ENCODE results near the gene CSNK1D.

CSNK1D gene

GRCh38 chr17:82287013-82287867 lies 13.7 kb upstream of the CSNK1D start:
- POLR2A ChIA-PET = interaction anchor here (0.9 kb wide), 1 partner anchor 14 kb away, joined by 3 read pairs; the partner anchor contains the start of gene CSNK1D
- H3K4me1 ChIP-seq (ENCODE audit: control insufficient read depth, insufficient read depth, low read length) = peaks cover 16% of the 10 kb centered on the region
- no peaks in the 10 kb centered on the region for H3K9me3 ChIP-seq (ENCODE audit: control insufficient read depth, insufficient read depth, low read depth, low read length)
- H3K36me3 ChIP-seq (ENCODE audit: control insufficient read depth in 2 of 2, insufficient read depth in 1 of 2, low read length in 2 of 2) = no peaks in the 10 kb centered on the region
- CTCF ChIA-PET = interaction anchor here (0.6 to 1.2 kb wide), 2 partner anchors 23 to 51 kb away, joined by 4 to 5 read pairs; no protein-coding TSS in a partner anchor
- H3K4me3 ChIP-seq (ENCODE audit: low read depth, low read length) = no peak overlapping the region
- peak overlapping the region; percentile 93 for H3K27ac ChIP-seq (ENCODE audit: extremely low read depth, low read depth, low read length)
- TF ChIP-seq SETDB1 (IDR thresholded peaks at IDR 0.05; ENCODE audit: insufficient read length, low read length) (peak; percentile 96), TRIM28 (IDR thresholded peaks at IDR 0.05; ENCODE audit: borderline replicate concordance, low read length) (0 out of 2 replicates have a peak, but pooled peaks have one; percentile 20), ZNF184 (tag by site-specific recombination; IDR thresholded peaks at IDR 0.05) (no peak), ZNF558 (tag by site-specific recombination; IDR thresholded peaks at IDR 0.05) (peak; percentile 46; the same call in 1 of the 2 replicates)
- TF ChIP-seq, protein P1, sequence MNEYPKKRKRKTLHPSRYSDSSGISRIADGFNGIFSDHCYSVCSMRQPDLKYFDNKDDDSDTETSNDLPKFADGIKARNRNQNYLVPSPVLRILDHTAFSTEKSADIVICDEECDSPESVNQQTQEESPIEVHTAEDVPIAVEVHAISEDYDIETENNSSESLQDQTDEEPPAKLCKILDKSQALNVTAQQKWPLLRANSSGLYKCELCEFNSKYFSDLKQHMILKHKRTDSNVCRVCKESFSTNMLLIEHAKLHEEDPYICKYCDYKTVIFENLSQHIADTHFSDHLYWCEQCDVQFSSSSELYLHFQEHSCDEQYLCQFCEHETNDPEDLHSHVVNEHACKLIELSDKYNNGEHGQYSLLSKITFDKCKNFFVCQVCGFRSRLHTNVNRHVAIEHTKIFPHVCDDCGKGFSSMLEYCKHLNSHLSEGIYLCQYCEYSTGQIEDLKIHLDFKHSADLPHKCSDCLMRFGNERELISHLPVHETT (tag by site-specific recombination; IDR thresholded peaks at IDR 0.05) = no peak

DNA sequence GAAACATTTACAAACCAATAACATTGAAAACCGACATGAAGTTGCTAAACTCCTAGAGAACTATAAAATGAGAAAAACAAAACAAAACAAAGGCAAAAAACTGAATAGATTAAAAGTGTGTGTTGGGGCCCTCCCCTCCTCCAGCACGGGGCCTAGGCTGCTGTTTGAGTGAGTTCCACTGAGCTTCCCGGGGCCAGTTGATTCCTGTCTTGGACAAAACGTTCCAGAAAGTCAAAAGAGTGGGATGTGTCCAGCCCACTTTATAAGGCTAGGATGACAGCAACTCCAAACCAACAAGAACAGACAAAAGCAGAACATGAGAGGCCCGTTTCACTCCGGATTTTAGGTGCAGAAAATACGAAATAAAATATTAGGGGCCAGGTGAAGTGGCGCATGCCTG lies 11.6 kb upstream of the CSNK1D start:
- CTCF ChIA-PET = interaction anchor here (1.6 kb wide), 1 partner anchor 49 kb away, joined by 6 read pairs; no protein-coding TSS in a partner anchor
- Histone ChIP-seq H3K9me3 (ENCODE audit: control insufficient read depth, insufficient read depth, low read depth, low read length) (no peaks in the 10 kb centered on the region), H3K27ac (ENCODE audit: extremely low read depth, low read depth, low read length) (no peak overlapping the region), H3K4me1 (ENCODE audit: control insufficient read depth, insufficient read depth, low read length) (peaks cover 16% of the 10 kb centered on the region), H3K4me3 (ENCODE audit: low read depth, low read length) (no peak overlapping the region), H3K36me3 (ENCODE audit: control insufficient read depth in 2 of 2, insufficient read depth in 1 of 2, low read length in 2 of 2) (no peaks in the 10 kb centered on the region)
- TF ChIP-seq PRDM1 (tag by site-specific recombination; IDR thresholded peaks at IDR 0.05) = no peak
- POLR2A ChIA-PET = interaction anchor here (1.0 kb wide), 1 partner anchor 11 kb away, joined by 4 read pairs; the partner anchor contains the start of gene CSNK1D

- Histone ChIP-seq H3K27ac (ENCODE audit: extremely low read depth, low read depth, low read length) (no peak overlapping the region; the same call in 1 of the 2 replicates), H3K36me3 (ENCODE audit: control insufficient read depth in 2 of 2, insufficient read depth in 1 of 2, low read length in 2 of 2) (no peaks in the 10 kb centered on the region), H3K9me3 (ENCODE audit: control insufficient read depth, insufficient read depth, low read depth, low read length) (no peaks in the 10 kb centered on the region), H3K4me1 (ENCODE audit: control insufficient read depth, insufficient read depth, low read length) (peaks cover 10% of the 10 kb centered on the region), H3K4me3 (ENCODE audit: low read depth, low read length) (no peak overlapping the region)
- POLR2A ChIA-PET = interaction anchor here (0.9 to 4.5 kb wide), 6 partner anchors 9 to 47 kb away, joined by 3 to 44 read pairs (median 10); partner anchors contain the start of gene CSNK1D
- CTCF ChIA-PET = interaction anchor here (0.5 to 1.6 kb wide), 8 partner anchors 15 to 164 kb away, joined by 3 to 5 read pairs (median 3); no protein-coding TSS in a partner anchor
- TF ChIP-seq EGR2 (tag by site-specific recombination; IDR thresholded peaks at IDR 0.05; ENCODE audit: low read depth) (peak; percentile 75), SP2 (tag by site-specific recombination; IDR thresholded peaks at IDR 0.05) (0 out of 2 replicates have a peak, but pooled peaks have one; percentile 16), ZBTB48 (tag by site-specific recombination; IDR thresholded peaks at IDR 0.05) (peak; percentile 84), ZNF112 (tag by site-specific recombination; IDR thresholded peaks at IDR 0.05) (0 out of 2 replicates have a peak, but pooled peaks have one; percentile 46), ZNF830 (tag by site-specific recombination; IDR thresholded peaks at IDR 0.05; ENCODE audit: low read depth) (no peak), ZNF398 (tag by site-specific recombination; IDR thresholded peaks at IDR 0.05) (peak; percentile 63), GLIS1 (tag by site-specific recombination; IDR thresholded peaks at IDR 0.05) (peak; percentile 97), ZNF16 (tag by site-specific recombination; IDR thresholded peaks at IDR 0.05; ENCODE audit: low read depth) (no peak), ZBTB8A (tag by site-specific recombination; IDR thresholded peaks at IDR 0.05) (peak; percentile 65), ZNF423 (tag by site-specific recombination; IDR thresholded peaks at IDR 0.05) (peak; percentile 45; the same call in 1 of the 2 replicates), ZNF571 (tag by site-specific recombination; IDR thresholded peaks at IDR 0.05) (0 out of 2 replicates have a peak, but pooled peaks have one; percentile 52), IKZF3 (tag by site-specific recombination; IDR thresholded peaks at IDR 0.05) (0 out of 2 replicates have a peak, but pooled peaks have one; percentile 14)
- TF ChIP-seq, protein P2, sequence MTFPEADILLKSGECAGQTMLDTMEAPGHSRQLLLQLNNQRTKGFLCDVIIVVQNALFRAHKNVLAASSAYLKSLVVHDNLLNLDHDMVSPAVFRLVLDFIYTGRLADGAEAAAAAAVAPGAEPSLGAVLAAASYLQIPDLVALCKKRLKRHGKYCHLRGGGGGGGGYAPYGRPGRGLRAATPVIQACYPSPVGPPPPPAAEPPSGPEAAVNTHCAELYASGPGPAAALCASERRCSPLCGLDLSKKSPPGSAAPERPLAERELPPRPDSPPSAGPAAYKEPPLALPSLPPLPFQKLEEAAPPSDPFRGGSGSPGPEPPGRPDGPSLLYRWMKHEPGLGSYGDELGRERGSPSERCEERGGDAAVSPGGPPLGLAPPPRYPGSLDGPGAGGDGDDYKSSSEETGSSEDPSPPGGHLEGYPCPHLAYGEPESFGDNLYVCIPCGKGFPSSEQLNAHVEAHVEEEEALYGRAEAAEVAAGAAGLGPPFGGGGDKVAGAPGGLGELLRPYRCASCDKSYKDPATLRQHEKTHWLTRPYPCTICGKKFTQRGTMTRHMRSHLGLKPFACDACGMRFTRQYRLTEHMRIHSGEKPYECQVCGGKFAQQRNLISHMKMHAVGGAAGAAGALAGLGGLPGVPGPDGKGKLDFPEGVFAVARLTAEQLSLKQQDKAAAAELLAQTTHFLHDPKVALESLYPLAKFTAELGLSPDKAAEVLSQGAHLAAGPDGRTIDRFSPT (tag by site-specific recombination; IDR thresholded peaks at IDR 0.05) = peak; percentile 66
Observed at GRCh38 chr17:82283208-82283749, 9.8 kb upstream of the CSNK1D start.
